AG20443 (cell line): ENCODE measurements around the gene CDH4.
A peak's percentile ranks its signal among the peaks of the same experiment; 100 is the strongest.

Source experiments
- DNase-seq: peaks from one replicate; pipeline ENCODE4 v3.0.0; 2012; ENCODE audit warnings: low spot score, mixed read lengths

The CDH4 gene

DNA sequence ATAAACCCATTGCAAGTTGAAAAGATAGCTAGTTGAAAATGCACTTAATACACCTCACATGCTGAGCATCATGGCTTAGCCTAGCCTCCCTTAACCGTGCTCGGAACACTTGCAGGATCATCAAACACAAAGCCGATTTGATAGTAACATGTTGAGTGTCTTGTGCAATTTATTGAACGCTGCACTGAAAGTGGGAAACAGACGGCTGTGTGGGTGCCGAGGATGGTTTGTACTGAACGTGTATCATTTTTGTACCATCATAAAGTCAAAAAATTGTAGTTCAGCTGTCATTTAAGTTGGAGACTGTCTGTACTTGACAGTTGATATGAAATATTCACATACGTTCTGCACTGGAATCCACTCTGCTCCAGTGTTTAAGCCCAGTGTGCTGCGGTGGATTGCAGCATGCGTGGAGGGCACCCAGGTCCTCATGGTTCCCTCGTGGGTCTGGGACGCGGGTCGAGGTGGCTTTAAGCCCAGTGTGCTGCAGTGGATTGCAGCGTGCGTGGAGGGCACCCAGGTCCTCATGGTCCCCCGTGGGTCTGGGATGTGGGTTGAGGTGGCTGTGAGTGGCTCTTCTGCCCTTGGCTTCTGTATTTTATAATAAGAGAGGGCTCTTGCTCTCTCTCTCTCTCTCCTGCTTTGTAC lies 77.0 kb downstream of the CDH4 start:
- peak; percentile 25 for DNase-seq

- DNase-seq = no peak
Measured at GRCh38 chr20:61330441-61330840, 78.4 kb downstream of the CDH4 start.

GRCh38 chr20:61331543-61331942 lies 79.5 kb downstream of the CDH4 start:
- no peak for DNase-seq

- no peak for DNase-seq
Measured at GRCh38 chr20:61332016-61332975, 80.2 kb downstream of the CDH4 start.

DNA sequence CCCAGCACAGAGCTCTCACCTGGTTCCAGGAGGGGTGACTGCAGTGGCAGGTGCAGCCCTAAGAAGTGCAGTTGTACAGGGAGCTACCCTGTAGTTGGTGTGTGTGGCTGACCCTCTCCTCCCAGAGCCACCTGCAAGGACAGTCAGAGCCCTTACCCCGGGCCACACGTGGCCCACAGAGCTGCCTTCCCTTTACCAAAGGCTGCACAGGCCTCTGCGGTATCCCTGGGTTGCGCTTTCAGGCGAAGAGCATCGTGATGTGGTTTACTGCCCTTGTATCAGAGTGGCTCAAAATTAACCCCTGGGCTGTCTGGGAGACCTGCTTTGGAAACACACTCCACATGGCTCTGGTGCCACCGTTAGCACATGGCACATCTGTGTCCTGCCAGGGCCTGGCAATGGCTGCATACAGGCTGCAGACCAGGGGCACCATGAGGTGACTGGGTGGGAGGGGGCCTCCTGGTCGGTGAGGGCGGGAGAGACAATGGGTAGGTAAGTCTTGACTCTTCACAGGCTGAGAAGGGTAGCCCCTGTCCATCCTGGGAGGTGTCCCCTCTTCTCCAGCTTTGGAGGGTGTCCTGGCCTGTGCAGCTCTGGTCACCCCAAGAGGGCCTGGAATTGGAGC lies 81.5 kb downstream of the CDH4 start:
- no peak for DNase-seq

GRCh38 chr20:61340157-61340556 lies 88.1 kb downstream of the CDH4 start:
- no peak for DNase-seq

- no peak for DNase-seq
Measured at GRCh38 chr20:61341605-61342004, 89.5 kb downstream of the CDH4 start.

DNA sequence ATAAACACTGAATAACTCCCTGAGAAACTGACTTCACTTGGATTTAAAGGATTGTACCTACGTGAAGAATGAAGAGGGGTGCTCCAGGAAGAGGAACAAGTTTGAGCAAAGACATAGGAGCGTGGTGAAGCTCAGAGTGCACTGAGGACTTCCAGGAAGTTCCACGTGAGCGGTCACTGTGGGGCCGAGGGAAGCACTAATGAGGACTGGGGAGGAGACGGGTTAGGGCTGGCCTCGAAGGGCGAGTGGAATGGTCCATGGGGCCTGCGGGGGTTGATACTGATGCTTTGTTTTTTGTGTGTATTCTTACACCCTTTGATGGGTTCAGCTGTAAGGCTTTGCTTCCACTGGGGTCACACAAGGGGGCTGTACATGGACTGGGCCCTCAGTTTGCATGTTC lies 91.9 kb downstream of the CDH4 start:
- no peak for DNase-seq

GRCh38 chr20:61345656-61346055 lies 93.6 kb downstream of the CDH4 start:
- DNase-seq = no peak

DNA sequence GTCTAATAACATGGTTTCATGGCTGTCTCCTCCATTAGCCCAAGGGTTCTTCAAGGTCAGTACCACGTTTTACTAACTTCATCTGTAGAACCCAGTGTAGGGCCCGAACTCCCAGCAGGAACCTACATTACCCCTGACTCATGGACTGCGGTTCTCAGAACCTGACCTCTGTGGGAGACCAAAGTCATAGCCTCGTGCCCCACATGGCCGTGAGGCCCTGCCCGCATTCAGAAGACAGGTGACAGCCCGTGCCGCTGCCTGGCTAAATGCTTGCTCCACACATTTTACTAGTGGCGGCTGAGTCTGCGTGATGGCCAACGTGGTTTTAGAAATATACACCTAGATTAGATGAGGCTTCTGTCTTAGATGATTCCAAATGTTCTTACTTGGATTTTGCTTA lies 94.9 kb downstream of the CDH4 start:
- DNase-seq = no peak

GRCh38 chr20:61347443-61347842 lies 95.4 kb downstream of the CDH4 start:
- no peak for DNase-seq

DNA sequence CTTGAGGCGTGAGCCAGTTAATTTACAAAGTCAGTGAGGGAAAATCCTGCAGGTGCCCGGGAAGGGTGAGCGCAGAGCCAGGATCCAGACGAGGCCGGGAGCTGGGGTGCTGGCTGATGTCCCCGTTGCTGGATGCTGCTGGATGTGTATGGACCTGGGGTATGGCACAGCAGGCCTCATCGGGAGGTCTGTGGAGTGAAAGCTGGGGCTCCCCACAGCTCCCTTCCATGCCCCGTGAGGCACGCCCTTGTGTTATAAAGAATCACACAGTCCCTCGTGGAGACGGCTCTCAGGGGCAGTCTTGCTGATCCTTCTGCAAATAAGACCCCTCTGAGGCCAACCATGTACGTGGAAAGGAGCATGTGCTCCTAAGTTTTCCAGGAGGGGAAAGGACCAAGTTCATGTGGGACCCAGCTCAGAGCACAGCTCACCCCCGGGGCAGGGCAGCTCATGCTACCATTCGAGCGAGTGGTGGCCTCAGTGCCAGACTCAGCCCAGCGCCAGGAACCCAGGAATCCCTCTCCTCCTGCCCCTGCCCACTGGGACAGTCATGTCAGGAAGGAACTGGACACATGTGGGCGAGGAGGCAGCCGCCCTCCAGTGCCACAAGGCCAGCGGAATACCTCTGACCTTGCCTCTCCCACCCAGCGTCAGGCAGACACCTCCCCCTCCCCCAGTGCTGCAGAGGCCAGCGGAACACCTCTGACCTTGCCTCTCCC lies 97.5 kb downstream of the CDH4 start:
- DNase-seq = no peak

DNA sequence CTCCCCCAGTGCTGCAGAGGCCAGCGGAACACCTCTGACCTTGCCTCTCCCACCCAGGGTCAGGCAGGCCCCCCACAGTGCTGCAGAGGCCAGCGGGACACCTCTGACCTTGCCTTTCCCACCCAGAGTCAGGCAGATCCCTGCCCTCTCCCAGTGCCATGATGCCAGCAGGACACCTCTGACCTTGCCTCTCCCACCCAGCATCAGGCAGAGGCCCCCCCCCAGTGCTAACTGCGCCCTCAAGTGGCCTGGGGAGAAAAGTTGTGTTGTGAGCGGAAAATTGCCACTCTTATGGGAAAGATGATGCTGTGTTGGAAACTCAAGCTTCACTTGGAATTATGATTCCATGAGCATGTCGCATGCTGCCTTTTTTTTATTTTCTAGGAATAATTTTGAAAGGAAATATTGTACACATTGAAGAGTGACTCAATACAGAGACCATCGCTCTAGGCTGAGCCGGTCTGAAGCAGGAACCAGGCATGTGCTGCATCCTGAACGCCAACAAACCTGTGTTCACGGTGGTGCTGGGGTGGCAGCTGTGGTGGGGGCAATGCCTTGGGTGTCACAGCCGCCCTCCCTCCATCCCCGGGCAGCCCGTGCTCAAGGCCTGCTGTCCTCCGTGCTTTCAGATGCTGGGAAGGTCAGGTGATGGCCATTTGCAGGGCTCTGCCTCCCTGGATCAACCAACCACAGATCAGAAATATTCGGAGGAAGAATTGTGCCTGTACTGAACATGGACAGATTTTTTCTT lies 98.6 kb downstream of the CDH4 start:
- no peak for DNase-seq

- no peak for DNase-seq
Measured at GRCh38 chr20:61352346-61353260, 100.5 kb downstream of the CDH4 start.

DNA sequence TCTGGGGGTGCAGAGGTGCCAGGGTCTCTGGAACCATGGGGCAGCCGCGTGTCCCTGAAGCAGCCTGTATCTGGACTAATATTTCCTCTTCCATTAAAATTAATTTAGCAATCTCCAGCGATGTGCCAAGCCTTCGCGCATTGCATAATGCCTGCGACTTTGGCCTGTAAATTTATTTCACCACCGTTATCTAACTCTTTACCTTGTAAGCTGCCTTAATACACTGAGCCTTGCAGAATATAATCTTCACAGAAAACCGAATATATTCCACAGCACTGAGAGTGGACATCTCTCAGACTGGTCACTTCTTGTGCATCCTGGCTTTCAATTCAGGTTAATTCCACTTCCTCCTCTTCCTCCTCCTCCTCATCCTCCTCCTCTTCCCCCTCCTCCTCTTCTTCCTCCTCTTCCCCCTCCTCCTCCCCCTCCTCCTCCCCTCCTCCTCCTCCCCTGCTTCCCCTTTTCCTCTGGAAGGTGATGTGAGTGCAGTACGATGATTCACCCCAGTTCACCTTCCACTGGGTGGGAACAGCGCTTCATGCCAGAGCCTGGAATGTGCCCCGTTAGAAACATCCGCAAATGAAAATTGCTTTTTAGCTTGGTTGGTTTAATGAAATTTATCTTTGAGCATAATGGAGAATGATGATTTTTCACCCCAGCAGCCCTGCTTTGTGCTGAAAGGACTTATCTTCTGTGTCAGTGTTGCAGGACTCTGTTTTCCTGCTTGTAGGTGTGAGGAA lies 101.4 kb downstream of the CDH4 start:
- DNase-seq = no peak

DNA sequence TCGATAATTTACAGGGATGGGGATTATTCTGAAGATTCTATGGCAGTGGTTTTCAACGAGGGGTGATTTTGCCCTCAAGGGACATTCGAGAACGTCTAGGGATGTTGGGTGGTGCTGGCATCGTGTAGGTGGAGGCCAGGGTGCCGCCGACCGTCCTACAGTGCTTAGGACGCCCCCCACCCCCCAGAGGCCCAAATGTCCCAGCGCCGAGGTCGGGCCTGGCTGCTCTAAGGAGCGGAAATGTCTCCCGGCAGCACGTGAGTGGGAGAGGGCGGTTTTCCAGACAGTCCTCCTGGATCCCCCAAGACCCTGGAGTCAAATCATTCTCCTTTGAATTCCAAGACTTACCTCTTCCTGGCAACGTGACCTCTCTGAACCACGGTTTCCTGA lies 101.9 kb downstream of the CDH4 start:
- DNase-seq = no peak

- DNase-seq = no peak
Measured at GRCh38 chr20:61354501-61354900, 102.4 kb downstream of the CDH4 start.

GRCh38 chr20:61354901-61355495 lies 102.9 kb downstream of the CDH4 start:
- no peak for DNase-seq

- no peak for DNase-seq
Measured at GRCh38 chr20:61355585-61355984, 103.5 kb downstream of the CDH4 start.
